NCI-H128 (cell line): ENCODE results near the gene SIN3A.
"Not testable (repeated sequence)": the region's sequence is repeated elsewhere in the genome, so short reads cannot be mapped to it uniquely, and the experiment has no call there.

Experiments used
- DNase-seq: peaks from one replicate; lab custom pipeline; 2025; ENCODE audit not compliant: unreplicated experiment; lab: John Stamatoyannopoulos, UW

The SIN3A gene

DNA sequence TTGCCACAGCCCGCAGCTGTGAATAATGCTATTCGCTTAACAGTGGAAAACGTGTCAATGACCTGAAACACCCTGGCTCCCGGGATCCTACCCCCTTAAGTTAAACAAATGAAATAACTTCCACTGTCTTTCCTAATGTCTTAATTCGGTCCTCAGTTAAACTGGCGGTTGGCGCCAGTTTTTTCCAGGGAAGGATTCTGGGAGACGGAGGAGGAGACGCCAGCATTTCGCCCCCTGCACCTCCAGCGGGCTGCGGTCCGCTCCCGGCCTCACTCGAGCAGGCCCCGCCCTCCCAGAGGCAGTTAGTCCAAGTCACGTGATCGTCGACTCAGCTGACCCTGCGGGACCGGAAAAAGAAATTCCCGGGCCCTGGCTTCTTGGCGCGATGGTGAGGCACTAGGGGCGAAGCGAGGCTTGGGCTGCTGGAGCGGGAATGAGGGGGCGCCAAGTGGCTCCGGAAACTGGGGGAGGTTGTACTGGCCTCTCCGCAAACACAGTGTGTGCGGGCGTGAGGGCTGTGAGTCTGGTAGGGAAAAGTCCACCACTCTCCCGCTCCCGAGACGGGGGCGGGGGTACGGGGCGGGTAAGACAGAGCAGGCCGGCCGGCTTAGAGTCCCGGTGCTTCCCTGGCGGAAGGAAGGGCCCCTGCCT, 115.7 kb downstream of the SIN3A start, which contains the start of gene COMMD4:
Gene COMMD4 (plus strand): TSS at position 359 of the 651 bp plus-strand sequence. CDS start 27 bp downstream, at position 386.
- DNase-seq = peak; percentile 86

GRCh38 chr15:75335313-75335704, 116.2 kb downstream of the SIN3A start:
- DNase-seq = no peak

GRCh38 chr15:75333654-75334419, 117.7 kb downstream of the SIN3A start:
- DNase-seq = not testable (repeated sequence)

- DNase-seq = not testable (repeated sequence)
These were observed 119.4 kb downstream of the SIN3A start for GRCh38 chr15:75332093-75332492.

GRCh38 chr15:75329571-75329970, 121.9 kb downstream of the SIN3A start:
- DNase-seq = no peak

DNA sequence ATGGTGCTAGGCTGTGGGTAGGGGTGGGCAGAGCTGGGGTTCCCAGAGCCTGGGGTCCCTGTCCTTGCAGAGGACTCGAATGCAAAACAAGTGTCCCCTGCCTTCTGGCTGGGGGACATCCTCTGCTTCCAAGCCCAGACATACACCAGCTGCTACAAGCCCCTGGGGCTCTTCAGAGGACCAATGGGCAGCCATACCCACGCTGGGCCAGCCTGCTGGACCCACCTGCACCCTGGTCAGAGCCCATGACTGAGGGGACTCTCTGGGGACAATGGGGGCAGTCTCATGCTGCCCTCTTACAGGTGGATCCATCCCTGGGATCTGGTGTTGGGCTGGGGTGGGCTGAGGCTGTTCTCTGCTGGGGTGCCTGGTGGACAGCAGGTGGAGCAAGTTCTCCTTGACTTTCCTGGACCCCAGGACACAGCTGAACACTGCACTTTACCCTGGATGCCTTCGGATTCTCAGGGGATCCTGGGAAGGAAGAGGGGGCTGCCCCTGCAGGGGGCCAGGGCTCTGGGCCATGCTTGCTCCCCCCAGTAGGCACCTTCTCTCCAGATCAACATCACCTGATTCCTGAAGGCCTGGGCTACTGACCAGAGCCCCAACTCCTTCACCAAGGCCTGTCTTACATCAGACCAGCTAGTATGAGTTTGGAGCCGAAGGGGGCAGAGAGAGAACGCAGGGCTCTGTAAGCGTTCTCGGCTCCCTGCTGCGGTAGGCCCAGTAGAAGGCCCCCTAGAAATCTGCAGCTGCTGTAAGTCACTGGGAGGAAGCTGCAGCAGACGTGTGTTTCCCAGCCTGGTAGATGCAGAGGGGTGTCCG, 122.8 kb downstream of the SIN3A start:
- DNase-seq = no peak

GRCh38 chr15:75327491-75327890, 124.0 kb downstream of the SIN3A start:
- no peak for DNase-seq

DNA sequence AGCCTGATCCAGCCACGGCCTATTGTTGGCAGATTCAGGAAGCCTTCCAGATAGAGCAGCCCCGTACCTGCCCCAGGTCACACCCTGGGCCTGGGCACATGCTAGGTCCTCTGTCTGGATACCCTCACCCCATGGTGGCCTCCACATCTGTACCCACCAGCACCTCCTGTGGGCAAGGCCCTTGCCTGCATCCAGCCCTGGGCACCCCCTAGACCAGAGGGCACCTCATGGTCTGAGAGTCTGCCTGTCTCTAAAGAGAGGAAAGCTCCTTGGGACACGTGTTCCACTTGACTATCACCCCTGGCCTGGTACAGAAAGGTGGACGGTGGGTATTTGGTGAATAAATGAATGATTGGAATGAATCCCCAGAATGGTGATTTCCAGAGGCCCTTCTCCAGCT, 124.5 kb downstream of the SIN3A start:
- no peak for DNase-seq

- DNase-seq = no peak
These were observed 125.6 kb downstream of the SIN3A start for GRCh38 chr15:75325922-75326321.

DNA sequence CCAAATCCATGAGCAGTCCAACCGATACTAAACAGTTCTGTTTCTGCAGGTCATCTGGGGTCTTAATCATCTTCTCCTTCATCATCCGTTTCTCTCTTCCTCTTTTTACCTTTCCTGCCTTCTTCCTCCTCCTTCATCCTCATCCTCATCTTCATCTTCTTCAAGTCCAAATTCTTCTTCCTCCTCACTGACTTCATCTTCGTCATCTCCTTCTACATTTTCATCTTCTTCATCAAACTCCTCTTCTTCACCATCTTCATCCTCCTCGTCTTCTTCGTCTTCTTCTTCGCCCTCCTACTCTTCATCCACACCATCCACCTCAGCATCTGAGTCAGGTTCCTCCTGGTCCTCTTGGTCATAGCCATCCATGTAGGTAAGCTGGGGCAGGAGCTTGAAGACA, 129.8 kb downstream of the SIN3A start:
- no peak for DNase-seq
